Activated CD4-positive, alpha-beta memory T cell treated with anti-CD3 and anti-CD28 coated beads for 36 hours (primary cell): Measurements from ENCODE around the gene CARD9. TPM values are rescaled to one million over a fixed set of nuclear protein-coding genes. Genes with fewer than 3 reads are reported as not detected.

Experiments
- CTCF ChIA-PET: fragments of 350-600 bp; sonication (Branson Sonifier 250); formaldehyde crosslinking; loops from one replicate; lab custom pipeline; 2021; ENCODE audit warnings: antibody characterized with exemption, inconsistent platforms; lab: Charles Lee
- POLR2A ChIA-PET: fragments of 350-600 bp; sonication (Branson Sonifier 250); formaldehyde crosslinking; loops from one replicate; lab custom pipeline; 2021; ENCODE audit warnings: antibody characterized with exemption; lab: Charles Lee
- DNase-seq: peaks from one replicate; pipeline ENCODE4 v3.0.0-alpha.2; 2020
- H3K27ac Mint-ChIP-seq: one replicate; pipeline ENCODE4 v1.8.0; 2021; ENCODE audit warnings: mixed read lengths
- H3K27me3 Mint-ChIP-seq: one replicate; pipeline ENCODE4 v1.8.0; 2021; ENCODE audit warnings: mixed read lengths
- H3K36me3 Mint-ChIP-seq: one replicate; pipeline ENCODE4 v1.8.0; 2021; ENCODE audit warnings: mixed read lengths
- H3K4me1 Mint-ChIP-seq: one replicate; pipeline ENCODE4 v1.8.0; 2021; ENCODE audit warnings: low read depth, mixed read lengths
- H3K4me3 Mint-ChIP-seq: one replicate; pipeline ENCODE4 v1.8.0; 2021; ENCODE audit warnings: mild to moderate bottlenecking, mixed read lengths
- H3K9me3 Mint-ChIP-seq: one replicate; pipeline ENCODE4 v1.8.0; 2021; ENCODE audit warnings: mixed read lengths
- intact Hi-C: fragments of 100-400 bp; cut with micrococcal nuclease; formaldehyde crosslinking; loops from one replicate; pipeline ENCODE4 v1.15.1; 2023
- total RNA-seq, 2 experiments: library from RNA; stranded (reverse); gene quantifications; one replicate each; pipeline ENCODE4 v1.2.3, GENCODE V29; 2021

Gene CARD9
- total RNA-seq, 2 experiments from 2014 or later: 1.4 to 2.4 TPM

GRCh38 chr9:136318111-136318775, 55.2 kb downstream of the CARD9 start:
- intact Hi-C loops: no loop called here
- Mint-ChIP-seq H3K27me3 (no peaks in the 10 kb centered on the region), H3K4me1 (no peaks in the 10 kb centered on the region), H3K4me3 (no peak overlapping the region), H3K27ac (no peak overlapping the region), H3K9me3 (peaks cover 16% of the 10 kb centered on the region), H3K36me3 (no peaks in the 10 kb centered on the region)
- DNase-seq: no peak
- POLR2A ChIA-PET: no interaction called here
- CTCF ChIA-PET: no interaction called here

DNA sequence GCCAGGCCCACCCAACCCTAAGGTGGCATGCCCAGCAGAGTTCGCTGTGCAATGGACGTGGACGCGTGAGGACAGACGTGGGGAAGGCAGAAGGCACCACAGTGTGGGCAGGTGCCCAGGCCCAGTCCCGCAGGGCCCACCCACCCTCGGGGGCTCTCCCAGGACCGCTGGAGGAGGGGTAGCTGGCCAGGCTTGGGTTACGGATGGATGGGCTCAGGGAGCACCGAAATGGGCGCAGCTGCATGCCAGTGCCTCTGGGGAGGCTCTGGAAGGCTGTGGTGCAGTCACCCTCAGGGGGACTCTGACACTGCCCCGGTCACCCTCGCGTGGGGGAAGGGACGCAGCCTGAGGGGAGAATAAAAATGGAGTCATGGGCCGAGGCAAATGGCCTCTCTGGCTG, 55.8 kb downstream of the CARD9 start:
- POLR2A ChIA-PET: no interaction called here

DNA sequence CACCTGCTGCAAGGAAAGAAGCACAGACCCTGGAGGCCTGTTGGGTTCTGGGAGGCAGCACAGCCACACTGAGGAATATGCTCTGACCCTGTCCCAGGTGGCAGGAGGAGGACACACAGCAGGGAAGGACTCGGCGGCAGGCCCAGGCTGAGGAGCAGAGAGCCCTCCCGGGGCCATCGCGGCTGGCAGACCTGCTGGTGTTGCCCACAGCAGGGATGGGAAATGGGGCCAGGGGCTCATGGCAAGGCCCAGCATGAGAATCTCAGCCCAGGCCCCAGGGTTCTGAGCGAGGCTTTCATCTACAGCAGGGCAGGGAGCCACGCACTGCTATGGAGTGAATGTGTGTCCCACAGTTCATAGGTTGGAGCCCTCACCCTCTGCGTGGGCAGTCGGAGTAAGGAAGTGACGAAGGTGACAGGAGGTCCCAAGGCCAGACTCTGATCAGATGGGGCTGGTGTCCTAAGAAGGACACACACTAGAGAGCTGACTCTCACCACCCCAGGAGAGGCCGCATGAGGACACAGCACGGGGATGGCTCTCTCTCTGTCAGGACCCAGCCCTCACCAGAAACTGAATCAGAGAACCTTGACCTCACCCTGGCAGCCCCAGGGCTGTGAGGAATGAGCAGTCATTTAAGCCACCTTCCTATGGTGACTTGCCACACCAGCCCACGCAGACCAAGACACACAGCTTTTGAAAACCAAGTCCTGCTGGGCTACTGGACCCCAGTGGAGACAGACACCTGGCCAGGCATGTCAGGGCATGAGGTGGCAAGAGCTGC, 56.4 kb downstream of the CARD9 start:
- no peak for DNase-seq
- Mint-ChIP-seq H3K27ac (no peak overlapping the region), H3K9me3 (peaks cover 16% of the 10 kb centered on the region), H3K4me3 (no peak overlapping the region), H3K27me3 (no peaks in the 10 kb centered on the region), H3K36me3 (no peaks in the 10 kb centered on the region), H3K4me1 (no peaks in the 10 kb centered on the region)
- POLR2A ChIA-PET: no interaction called here
- intact Hi-C loops: no loop called here
- CTCF ChIA-PET: no interaction called here

More for the DNA sequence above, 55.8 kb downstream of the CARD9 start:
- CTCF ChIA-PET: no interaction called here
- Mint-ChIP-seq H3K27ac (no peak overlapping the region), H3K36me3 (no peaks in the 10 kb centered on the region), H3K9me3 (peaks cover 16% of the 10 kb centered on the region), H3K4me3 (no peak overlapping the region), H3K27me3 (no peaks in the 10 kb centered on the region), H3K4me1 (no peaks in the 10 kb centered on the region)
- intact Hi-C loops: no loop called here
- no peak for DNase-seq

GRCh38 chr9:136316271-136316751, 57.2 kb downstream of the CARD9 start:
- H3K9me3 Mint-ChIP-seq: peaks cover 16% of the 10 kb centered on the region
- no peaks in the 10 kb centered on the region for H3K36me3 Mint-ChIP-seq
- H3K4me1 Mint-ChIP-seq: no peaks in the 10 kb centered on the region
- no peak overlapping the region for H3K27ac Mint-ChIP-seq
- CTCF ChIA-PET: no interaction called here
- POLR2A ChIA-PET: no interaction called here
- H3K27me3 Mint-ChIP-seq: no peaks in the 10 kb centered on the region
- no peak for DNase-seq
- no peak overlapping the region for H3K4me3 Mint-ChIP-seq
- intact Hi-C loops: no loop called here

GRCh38 chr9:136314944-136315343, 58.5 kb downstream of the CARD9 start:
- Mint-ChIP-seq H3K27ac (no peak overlapping the region), H3K4me3 (no peak overlapping the region), H3K9me3 (peaks cover 16% of the 10 kb centered on the region), H3K4me1 (no peaks in the 10 kb centered on the region), H3K27me3 (no peaks in the 10 kb centered on the region), H3K36me3 (no peaks in the 10 kb centered on the region)
- intact Hi-C loops: no loop called here
- ChIA-PET POLR2A (no interaction called here), CTCF (no interaction called here)
- no peak for DNase-seq

- Mint-ChIP-seq H3K36me3 (no peaks in the 10 kb centered on the region), H3K27me3 (no peaks in the 10 kb centered on the region), H3K4me1 (no peaks in the 10 kb centered on the region), H3K27ac (no peak overlapping the region), H3K9me3 (peaks cover 16% of the 10 kb centered on the region), H3K4me3 (no peak overlapping the region)
- CTCF ChIA-PET: interaction anchor here (2.0 kb wide), 1 partner anchor 49 kb away, joined by 10 read pairs; the partner anchor contains the start of gene DNLZ
- DNase-seq: no peak
- intact Hi-C loops: no loop called here
- POLR2A ChIA-PET: no interaction called here
Observed at GRCh38 chr9:136314056-136314416, 59.4 kb downstream of the CARD9 start.

Other genes starting within 250 kb of the CARD9 start
- gene LHX3, start 168.5 kb downstream of the CARD9 start, total RNA-seq: not detected
- gene QSOX2, start 127.9 kb downstream of the CARD9 start, total RNA-seq: 10 to 100 TPM; 19.0 to 19.4 TPM
- gene CCDC187, start 69.6 kb downstream of the CARD9 start, total RNA-seq: not detected
- gene GPSM1, start 46.1 kb downstream of the CARD9 start, total RNA-seq: 10 to 100 TPM; 10.6 to 11.3 TPM
- 10 to 100 TPM; 14.5 to 15.2 TPM for gene DNLZ, start 9.9 kb downstream of the CARD9 start, total RNA-seq
- gene SNAPC4, start 26.5 kb upstream of the CARD9 start, total RNA-seq: 10 to 100 TPM; 13.9 to 14.3 TPM
- gene ENTR1, start 36.9 kb upstream of the CARD9 start, total RNA-seq: 10 to 100 TPM; 66.9 to 74.9 TPM
- gene PMPCA, start 37.0 kb upstream of the CARD9 start, total RNA-seq: 100 to 1,000 TPM; 108 to 112 TPM
- 10 to 100 TPM; 18.8 to 21.3 TPM for gene INPP5E, start 66.2 kb upstream of the CARD9 start, total RNA-seq
- gene SEC16A, start 109.4 kb upstream of the CARD9 start, total RNA-seq: 10 to 100 TPM; 54.1 to 57.0 TPM
- 10 to 100 TPM; 67.0 to 68.3 TPM for gene NOTCH1, start 172.4 kb upstream of the CARD9 start, total RNA-seq